Mesodermal cell (in vitro differentiated cells): Measurements from ENCODE around the gene NTF3.

ENCODE experiments used
- H3K27ac ChIP-seq: 2 replicates; pipeline ENCODE4 v1.7.0; 2013; ENCODE audit warnings: mild to moderate bottlenecking, low read depth, low read length, moderate library complexity; ENCODE audit not compliant: severe bottlenecking
- H3K36me3 ChIP-seq: 2 replicates; pipeline ENCODE4 v1.7.1; 2013; ENCODE audit warnings: mild to moderate bottlenecking, low read length, moderate library complexity; ENCODE audit not compliant: control insufficient read depth, insufficient read depth
- H3K4me1 ChIP-seq: one replicate; pipeline ENCODE4 v1.7.1; 2013; ENCODE audit warnings: mild to moderate bottlenecking, low read length; ENCODE audit not compliant: insufficient read depth, control insufficient read depth, poor library complexity, severe bottlenecking
- H3K4me3 ChIP-seq: 2 replicates; pipeline ENCODE4 v1.7.0; 2013; ENCODE audit warnings: low read length, control low read depth, mild to moderate bottlenecking; ENCODE audit not compliant: insufficient read depth, poor library complexity, severe bottlenecking; ENCODE audit errors: extremely low read depth
- H3K9me3 ChIP-seq: 2 replicates; pipeline ENCODE4 v1.7.1; 2013; ENCODE audit warnings: mild to moderate bottlenecking, low read length, moderate library complexity; ENCODE audit not compliant: control insufficient read depth
- WGBS, 2 experiments: methylation state at CpG; one replicate each; pipeline ENCODE4 v1.1.5; 2013; ENCODE audit warnings: missing lambda C conversion rate in 2 of 2; ENCODE audit not compliant: insufficient coverage in 2 of 2; 5-methylcytosine and 5-hydroxymethylcytosine counted together

NTF3 gene

GRCh38 chr12:5499566-5500330, 67.8 kb downstream of the NTF3 start:
- Histone ChIP-seq H3K27ac (no peak overlapping the region), H3K9me3 (no peaks in the 10 kb centered on the region), H3K4me1 (no peaks in the 10 kb centered on the region), H3K4me3 (no peak overlapping the region), H3K36me3 (no peaks in the 10 kb centered on the region)
- 87 to 99% methylated on average over 9 of the region's 9 CpGs for WGBS, 2 experiments

GRCh38 chr12:5500331-5500659, 68.4 kb downstream of the NTF3 start:
- WGBS, 2 experiments, result 75 to 78% methylated on average over 5 of the region's 7 CpGs
- H3K27ac ChIP-seq, result no peak overlapping the region

GRCh38 chr12:5503774-5504173, 71.9 kb downstream of the NTF3 start:
- Histone ChIP-seq H3K36me3 (no peaks in the 10 kb centered on the region), H3K4me3 (no peak overlapping the region), H3K4me1 (peaks cover 5% of the 10 kb centered on the region), H3K9me3 (no peaks in the 10 kb centered on the region), H3K27ac (no peak overlapping the region)
- WGBS, 2 experiments, result 79% methylated on average over 2 of the region's 6 CpGs; no CpG with 5 or more reads in 1 of the 2 experiments

More at GRCh38 chr12:5500331-5500659, 68.4 kb downstream of the NTF3 start:
- Histone ChIP-seq H3K9me3 (no peaks in the 10 kb centered on the region), H3K4me1 (no peaks in the 10 kb centered on the region), H3K36me3 (no peaks in the 10 kb centered on the region), H3K4me3 (no peak overlapping the region)

GRCh38 chr12:5505116-5505515, 73.2 kb downstream of the NTF3 start:
- H3K9me3 ChIP-seq, result no peaks in the 10 kb centered on the region
- H3K27ac ChIP-seq, result no peak overlapping the region
- H3K4me3 ChIP-seq, result no peak overlapping the region
- 96% methylated on average over 4 of the region's 4 CpGs for WGBS, 2 experiments
- peaks cover 5% of the 10 kb centered on the region for H3K4me1 ChIP-seq
- H3K36me3 ChIP-seq, result no peaks in the 10 kb centered on the region

- Histone ChIP-seq H3K9me3 (no peaks in the 10 kb centered on the region), H3K4me1 (peaks cover 5% of the 10 kb centered on the region), H3K27ac (no peak overlapping the region), H3K36me3 (no peaks in the 10 kb centered on the region), H3K4me3 (no peak overlapping the region)
- WGBS, 2 experiments, result 95% methylated on average over 2 of the region's 2 CpGs
These were observed 73.8 kb downstream of the NTF3 start for GRCh38 chr12:5505751-5506150.

GRCh38 chr12:5506295-5506694, 74.4 kb downstream of the NTF3 start:
- 93 to 95% methylated on average over 3 to 4 of the region's 4 CpGs for WGBS, 2 experiments
- H3K9me3 ChIP-seq, result no peaks in the 10 kb centered on the region
- no peak overlapping the region for H3K27ac ChIP-seq
- H3K36me3 ChIP-seq, result no peaks in the 10 kb centered on the region
- peaks cover 5% of the 10 kb centered on the region for H3K4me1 ChIP-seq
- H3K4me3 ChIP-seq, result no peak overlapping the region

GRCh38 chr12:5506821-5507231, 74.9 kb downstream of the NTF3 start:
- Histone ChIP-seq H3K27ac (no peak overlapping the region), H3K4me3 (no peak overlapping the region), H3K4me1 (peaks cover 5% of the 10 kb centered on the region), H3K36me3 (no peaks in the 10 kb centered on the region), H3K9me3 (no peaks in the 10 kb centered on the region)
- WGBS, 2 experiments, result 75 to 94% methylated on average over 5 of the region's 6 CpGs

GRCh38 chr12:5507401-5507935, 75.6 kb downstream of the NTF3 start:
- Histone ChIP-seq H3K4me3 (no peak overlapping the region), H3K4me1 (peaks cover 5% of the 10 kb centered on the region), H3K9me3 (no peaks in the 10 kb centered on the region), H3K27ac (no peak overlapping the region), H3K36me3 (no peaks in the 10 kb centered on the region)
- 94 to 97% methylated on average over 7 to 8 of the region's 8 CpGs for WGBS, 2 experiments

GRCh38 chr12:5507944-5508343, 76.0 kb downstream of the NTF3 start:
- H3K4me1 ChIP-seq, result peaks cover 5% of the 10 kb centered on the region
- H3K9me3 ChIP-seq, result no peaks in the 10 kb centered on the region
- H3K27ac ChIP-seq, result no peak overlapping the region
- 89 to 96% methylated on average over 4 to 5 of the region's 5 CpGs for WGBS, 2 experiments
- H3K36me3 ChIP-seq, result no peaks in the 10 kb centered on the region
- H3K4me3 ChIP-seq, result no peak overlapping the region

GRCh38 chr12:5509102-5509501, 77.2 kb downstream of the NTF3 start:
- Histone ChIP-seq H3K36me3 (no peaks in the 10 kb centered on the region), H3K4me1 (peaks cover 5% of the 10 kb centered on the region), H3K27ac (no peak overlapping the region), H3K4me3 (no peak overlapping the region), H3K9me3 (no peaks in the 10 kb centered on the region)
- WGBS, 2 experiments, result no CpG with 5 or more reads among the region's 4 CpGs

GRCh38 chr12:5509557-5509956, 77.6 kb downstream of the NTF3 start:
- Histone ChIP-seq H3K9me3 (no peaks in the 10 kb centered on the region), H3K4me1 (peaks cover 5% of the 10 kb centered on the region), H3K4me3 (no peak overlapping the region), H3K36me3 (no peaks in the 10 kb centered on the region), H3K27ac (no peak overlapping the region)
- 90 to 100% methylated on average over 1 to 2 of the region's 7 CpGs for WGBS, 2 experiments
